ENCODE measurements around the gene NR1D1. TPM values are rescaled to one million over a fixed set of nuclear protein-coding genes. Genes with fewer than 3 reads are reported as not detected.

The NR1D1 gene
- total and polyA plus RNA-seq, 4 donors: 3.2 to 19.6 (median 14.1) TPM

DNA sequence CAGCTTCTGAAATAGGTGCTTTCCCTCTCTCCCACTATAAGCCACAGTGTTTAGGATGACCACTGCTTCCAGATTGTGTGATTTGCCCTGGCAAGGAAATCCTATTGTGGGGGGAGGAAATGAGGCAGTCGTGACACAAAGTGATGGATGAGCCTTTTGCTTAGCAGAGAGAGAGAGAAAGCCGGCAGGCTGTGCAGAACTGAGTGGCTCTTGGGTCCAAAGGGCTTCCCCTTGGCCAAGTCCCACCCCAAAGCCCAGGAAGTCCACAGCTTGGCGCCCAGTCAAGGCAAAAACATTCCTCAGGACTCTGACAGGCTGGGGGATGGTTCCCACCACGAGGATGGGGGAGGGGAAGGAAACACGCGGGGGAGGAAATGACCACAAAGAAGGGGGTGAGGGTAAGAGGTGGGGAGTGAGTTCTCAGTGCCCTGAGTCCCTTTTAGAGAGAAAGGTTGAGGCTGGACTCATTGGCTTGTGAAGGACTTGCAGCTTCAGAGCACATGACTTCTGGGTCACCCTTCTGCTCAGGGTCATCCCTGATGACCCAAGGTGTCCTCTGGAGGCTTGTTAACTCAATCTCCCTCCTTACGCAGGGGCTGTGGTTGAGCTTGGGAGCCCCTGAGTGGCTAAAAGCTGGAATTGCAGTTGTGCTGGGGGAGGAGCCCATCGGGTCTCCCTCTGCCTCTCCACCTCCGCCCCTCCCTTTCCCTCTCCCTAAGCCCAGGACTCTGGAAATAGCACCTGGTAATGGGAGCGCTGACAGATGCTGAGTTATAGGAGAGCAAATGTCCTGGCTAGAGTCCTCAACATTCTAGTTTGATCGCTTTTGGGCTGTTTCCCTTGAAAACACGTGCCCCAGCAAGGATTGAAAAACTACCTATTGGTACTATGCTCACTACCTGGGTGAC is 11.1 kb upstream of the NR1D1 start:
- peaks cover 15 to 82% (median 60%) of the 10 kb centered on the region in 5 donors for H3K4me1 ChIP-seq (ENCODE audit: control insufficient read depth in 5 of 5, insufficient read depth in 5 of 5, low read length in 5 of 5)
- peak; percentile 97 to 99 (median 99) for DNase-seq
- TF ChIP-seq, protein P1, sequence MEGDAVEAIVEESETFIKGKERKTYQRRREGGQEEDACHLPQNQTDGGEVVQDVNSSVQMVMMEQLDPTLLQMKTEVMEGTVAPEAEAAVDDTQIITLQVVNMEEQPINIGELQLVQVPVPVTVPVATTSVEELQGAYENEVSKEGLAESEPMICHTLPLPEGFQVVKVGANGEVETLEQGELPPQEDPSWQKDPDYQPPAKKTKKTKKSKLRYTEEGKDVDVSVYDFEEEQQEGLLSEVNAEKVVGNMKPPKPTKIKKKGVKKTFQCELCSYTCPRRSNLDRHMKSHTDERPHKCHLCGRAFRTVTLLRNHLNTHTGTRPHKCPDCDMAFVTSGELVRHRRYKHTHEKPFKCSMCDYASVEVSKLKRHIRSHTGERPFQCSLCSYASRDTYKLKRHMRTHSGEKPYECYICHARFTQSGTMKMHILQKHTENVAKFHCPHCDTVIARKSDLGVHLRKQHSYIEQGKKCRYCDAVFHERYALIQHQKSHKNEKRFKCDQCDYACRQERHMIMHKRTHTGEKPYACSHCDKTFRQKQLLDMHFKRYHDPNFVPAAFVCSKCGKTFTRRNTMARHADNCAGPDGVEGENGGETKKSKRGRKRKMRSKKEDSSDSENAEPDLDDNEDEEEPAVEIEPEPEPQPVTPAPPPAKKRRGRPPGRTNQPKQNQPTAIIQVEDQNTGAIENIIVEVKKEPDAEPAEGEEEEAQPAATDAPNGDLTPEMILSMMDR (IDR thresholded peaks at IDR 0.05; ENCODE audit: control extremely low read depth, extremely low read depth): peak; percentile 82
- peak overlapping the region in 1 of 2 donors; percentile 90 for H3K9ac ChIP-seq (ENCODE audit: insufficient read depth in 1 of 2, low read length in 2 of 2)
- H3K4me3 ChIP-seq: no peak overlapping the region
- H3K36me3 ChIP-seq (ENCODE audit: control insufficient read depth in 4 of 4, insufficient read depth in 4 of 4, low read length in 4 of 4): no peaks in the 10 kb centered on the region
- H3K27ac ChIP-seq (ENCODE audit: low read depth in 1 of 2, low read length in 1 of 2): peak overlapping the region; percentile 61 to 83
- 1 to 3% methylated on average over 12 of the region's 12 CpGs for WGBS, 2 donors
- peak; percentile 56 for ATAC-seq (ENCODE audit: insufficient read depth, low FRiP score)
- no peaks in the 10 kb centered on the region for H3K9me3 ChIP-seq (ENCODE audit: control insufficient read depth in 4 of 4, insufficient read depth in 3 of 4, low read length in 3 of 4)
- H3K27me3 ChIP-seq (ENCODE audit: control insufficient read depth in 3 of 3, insufficient read depth in 3 of 3, low read length in 2 of 3): no peaks in the 10 kb centered on the region

GRCh38 chr17:40110026-40110845 is 9.8 kb upstream of the NR1D1 start:
- Histone ChIP-seq H3K9me3 (ENCODE audit: control insufficient read depth in 4 of 4, insufficient read depth in 3 of 4, low read length in 3 of 4) (no peaks in the 10 kb centered on the region), H3K27ac (ENCODE audit: low read depth in 1 of 2, low read length in 1 of 2) (peak overlapping the region; percentile 61 to 83), H3K36me3 (ENCODE audit: control insufficient read depth in 4 of 4, insufficient read depth in 4 of 4, low read length in 4 of 4) (no peaks in the 10 kb centered on the region), H3K4me1 (ENCODE audit: control insufficient read depth in 5 of 5, insufficient read depth in 5 of 5, low read length in 5 of 5) (peaks cover 17 to 94% (median 72%) of the 10 kb centered on the region in 5 donors), H3K4me3 (no peak overlapping the region), H3K27me3 (ENCODE audit: control insufficient read depth in 3 of 3, insufficient read depth in 3 of 3, low read length in 2 of 3) (no peaks in the 10 kb centered on the region), H3K9ac (ENCODE audit: insufficient read depth in 1 of 2, low read length in 2 of 2) (peak overlapping the region in 1 of 2 donors; percentile 57)
- ATAC-seq (ENCODE audit: insufficient read depth, low FRiP score) (no peak), DNase-seq (no peak)
- TF ChIP-seq, protein P1 (IDR thresholded peaks at IDR 0.05; ENCODE audit: control extremely low read depth, extremely low read depth): no peak
- 68 to 79% methylated on average over 3 of the region's 3 CpGs for WGBS, 2 donors

DNA sequence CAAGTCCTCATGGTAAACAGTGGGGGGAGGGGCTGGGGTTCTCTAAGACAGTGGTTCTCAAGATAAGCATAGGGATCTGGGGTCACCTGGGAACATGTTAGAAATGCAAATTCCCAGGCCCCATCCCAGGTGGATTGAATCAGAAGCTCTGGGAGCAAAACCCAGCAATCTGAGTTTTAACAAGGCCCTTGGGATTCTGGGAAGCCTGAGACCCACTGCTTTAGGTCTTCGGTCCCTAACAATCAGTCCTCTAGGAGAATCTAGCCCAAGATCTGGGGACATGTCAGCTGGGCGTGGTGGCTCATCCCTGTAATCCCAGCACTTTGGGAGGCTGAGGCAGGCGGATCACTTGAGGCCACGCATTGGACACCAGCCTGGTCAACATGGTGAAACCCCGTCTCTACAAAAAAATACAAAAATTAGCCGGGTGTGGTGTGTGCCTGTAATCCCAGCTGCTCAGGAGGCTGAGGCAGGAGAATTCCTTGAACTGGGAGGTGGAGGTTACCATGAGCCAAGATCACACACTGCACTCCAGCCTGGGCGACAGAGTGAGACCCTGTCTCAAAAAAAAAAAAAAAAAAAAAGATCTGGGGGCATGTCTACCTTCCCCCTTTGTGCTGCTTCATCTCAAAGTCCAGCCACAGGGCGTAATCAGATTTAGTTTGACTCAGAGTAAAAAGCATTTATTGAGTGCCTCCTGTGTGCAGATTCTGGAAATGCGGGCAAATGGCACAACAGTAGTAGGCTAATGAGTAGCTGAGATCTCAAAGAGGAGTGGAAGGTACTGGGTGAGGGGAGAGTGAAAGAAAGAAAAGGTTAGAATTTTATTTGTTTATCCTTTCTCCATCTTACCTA is 8.8 kb upstream of the NR1D1 start:
- H3K4me1 ChIP-seq (ENCODE audit: control insufficient read depth in 5 of 5, insufficient read depth in 5 of 5, low read length in 5 of 5): peaks cover 23 to 95% (median 73%) of the 10 kb centered on the region in 5 donors
- WGBS, 2 donors: 91 to 97% methylated on average over 9 of the region's 9 CpGs
- DNase-seq (no peak), ATAC-seq (ENCODE audit: insufficient read depth, low FRiP score) (no peak)
- no peak overlapping the region for H3K9ac ChIP-seq (ENCODE audit: insufficient read depth in 1 of 2, low read length in 2 of 2)
- H3K9me3 ChIP-seq (ENCODE audit: control insufficient read depth in 4 of 4, insufficient read depth in 3 of 4, low read length in 3 of 4): no peaks in the 10 kb centered on the region
- no peak overlapping the region for H3K4me3 ChIP-seq
- no peaks in the 10 kb centered on the region for H3K27me3 ChIP-seq (ENCODE audit: control insufficient read depth in 3 of 3, insufficient read depth in 3 of 3, low read length in 2 of 3)
- TF ChIP-seq, protein P1 (IDR thresholded peaks at IDR 0.05; ENCODE audit: control extremely low read depth, extremely low read depth): no peak
- no peaks in the 10 kb centered on the region for H3K36me3 ChIP-seq (ENCODE audit: control insufficient read depth in 4 of 4, insufficient read depth in 4 of 4, low read length in 4 of 4)
- H3K27ac ChIP-seq (ENCODE audit: low read depth in 1 of 2, low read length in 1 of 2): peak overlapping the region; percentile 61 to 86
